GM19351 (cell line): ENCODE results near the gene DPYD.

Source experiments
- ATAC-seq: cut with Tn5 transposase; IDR thresholded peaks from one replicate; pipeline ENCODE4 v1.9.1; 2021; ENCODE audit warnings: mild to moderate bottlenecking, moderate library complexity; ENCODE audit not compliant: unreplicated experiment

Gene DPYD

DNA sequence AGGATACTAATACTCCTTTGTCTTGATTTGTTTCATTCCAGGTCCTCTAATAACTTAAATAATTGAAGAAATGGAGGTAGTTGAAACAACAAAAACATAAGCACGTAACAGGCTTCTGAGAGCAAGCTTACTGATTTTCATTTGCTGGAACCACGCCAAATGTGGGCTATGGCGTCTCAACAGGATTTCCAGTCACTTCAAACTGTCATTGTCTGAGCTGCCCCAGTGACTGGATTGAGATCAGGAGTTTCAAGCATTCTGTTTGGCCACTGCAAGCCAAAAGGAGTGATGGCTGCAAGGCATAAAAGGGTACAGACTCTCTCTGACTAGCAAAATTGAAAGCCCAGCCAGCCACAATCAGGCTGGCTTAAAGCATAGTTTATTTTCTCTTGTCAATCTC, 289.9 kb downstream of the DPYD start:
- ATAC-seq: no peak

DNA sequence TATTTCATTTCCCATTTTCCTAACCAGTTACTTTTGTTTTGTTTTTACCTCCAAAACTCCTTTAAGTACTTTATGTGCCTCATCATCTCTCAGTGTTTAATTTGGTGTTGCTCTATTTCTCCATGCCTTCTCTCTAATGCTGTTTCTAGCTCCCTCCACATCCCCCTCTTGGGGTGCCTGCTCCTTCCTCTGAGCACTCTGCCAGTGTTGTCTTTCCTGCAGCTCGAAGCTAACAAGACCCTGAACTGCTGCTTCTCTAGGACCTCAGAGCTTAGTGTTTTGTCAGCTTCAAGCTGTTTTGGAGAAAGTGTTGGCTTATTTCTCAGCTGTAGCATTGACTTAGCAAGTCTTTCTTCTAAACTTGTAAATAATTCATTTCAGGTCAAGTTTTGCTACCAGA, 290.6 kb downstream of the DPYD start:
- ATAC-seq: no peak

DNA sequence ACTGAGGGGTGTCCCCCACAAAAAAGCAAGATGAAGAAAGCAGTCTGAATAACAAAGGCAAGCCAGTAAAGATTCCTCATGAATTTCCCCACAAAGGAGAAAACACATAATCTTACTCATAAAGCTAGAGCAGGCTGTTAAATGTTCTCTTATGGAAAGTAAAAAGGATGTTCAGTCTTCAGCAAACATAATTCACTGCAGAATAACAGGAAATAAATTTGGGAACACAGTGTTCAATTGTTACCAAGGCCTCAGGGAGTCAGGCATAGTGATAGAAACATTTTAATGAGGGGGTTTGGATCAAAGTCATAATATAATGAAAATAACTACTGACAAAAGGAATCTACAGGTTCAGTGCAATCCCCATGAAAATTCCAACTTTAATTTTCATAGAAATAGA, 297.6 kb downstream of the DPYD start:
- no peak for ATAC-seq

DNA sequence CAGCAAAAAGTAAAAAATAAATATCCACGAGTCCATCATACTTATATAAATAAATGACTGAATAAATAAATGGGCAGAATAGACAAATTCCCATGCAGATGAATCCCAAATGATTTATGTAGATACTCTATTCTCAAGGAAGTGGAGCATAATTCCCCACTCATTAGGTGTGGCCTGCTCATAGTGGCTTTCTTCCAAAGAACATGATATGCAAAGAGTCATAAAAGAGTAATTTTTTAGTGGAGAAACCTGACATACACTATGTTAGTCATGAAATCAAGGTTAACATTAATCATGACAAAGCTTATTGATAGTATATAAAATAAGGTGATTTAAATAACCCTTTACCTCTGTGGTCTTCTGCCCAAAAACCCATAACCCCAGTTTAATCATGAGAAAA, 298.9 kb downstream of the DPYD start:
- ATAC-seq: no peak

DNA sequence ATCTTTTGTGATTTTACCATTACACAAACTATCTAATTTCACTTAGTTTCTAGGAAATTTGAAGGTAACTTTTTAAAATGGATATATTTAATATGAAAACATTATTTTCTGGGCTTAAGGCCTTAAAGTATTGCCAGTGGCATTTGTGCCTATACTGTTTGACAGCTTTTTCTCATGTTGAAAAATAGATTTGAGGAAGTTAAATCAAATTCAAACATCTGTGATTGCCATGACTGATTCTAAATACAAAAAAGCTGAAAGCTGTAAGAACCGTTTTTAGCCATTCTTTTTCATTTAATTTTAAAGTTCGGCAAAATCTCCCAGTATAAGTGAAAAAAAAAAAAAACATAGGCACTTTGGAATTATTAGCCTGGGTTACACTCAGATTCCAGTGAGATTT, 301.1 kb downstream of the DPYD start:
- ATAC-seq: no peak

DNA sequence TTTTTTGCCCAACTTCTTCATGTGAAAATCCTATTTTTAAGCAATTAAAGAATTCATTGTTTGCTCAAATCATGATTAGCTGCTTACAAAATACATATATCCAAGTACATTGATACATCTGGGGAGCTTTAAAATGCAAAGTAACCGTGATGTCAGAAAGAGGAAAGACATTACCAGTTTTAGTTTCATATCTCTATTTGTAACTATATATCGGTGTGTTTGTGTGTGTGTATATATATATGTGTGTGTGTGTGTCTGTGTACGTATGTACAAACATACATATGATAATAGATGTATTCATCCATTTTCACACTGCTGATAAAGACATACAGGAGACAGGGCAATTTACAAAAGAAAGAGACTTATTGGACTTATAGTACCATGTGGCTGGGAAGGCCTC, 310.1 kb downstream of the DPYD start:
- peak; percentile 72 for ATAC-seq

DNA sequence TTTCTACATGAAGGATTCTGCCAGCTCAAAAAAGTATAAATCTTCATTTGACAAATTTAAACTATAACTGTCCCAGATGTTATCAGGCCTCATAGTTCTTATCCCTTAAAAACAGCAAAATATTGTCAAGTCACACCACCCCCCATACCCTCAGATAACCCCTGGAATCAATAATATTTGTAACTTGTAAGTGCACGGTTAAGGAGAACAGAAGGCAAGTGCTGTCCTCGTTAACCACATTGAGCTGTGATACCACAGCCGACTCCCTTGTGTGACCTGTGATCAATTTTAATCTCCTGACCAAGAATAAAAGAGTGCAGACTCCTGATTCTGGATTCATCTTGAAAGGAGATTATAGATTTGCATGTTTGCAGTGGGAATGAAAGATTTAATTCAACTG, 310.7 kb downstream of the DPYD start:
- ATAC-seq: no peak

DNA sequence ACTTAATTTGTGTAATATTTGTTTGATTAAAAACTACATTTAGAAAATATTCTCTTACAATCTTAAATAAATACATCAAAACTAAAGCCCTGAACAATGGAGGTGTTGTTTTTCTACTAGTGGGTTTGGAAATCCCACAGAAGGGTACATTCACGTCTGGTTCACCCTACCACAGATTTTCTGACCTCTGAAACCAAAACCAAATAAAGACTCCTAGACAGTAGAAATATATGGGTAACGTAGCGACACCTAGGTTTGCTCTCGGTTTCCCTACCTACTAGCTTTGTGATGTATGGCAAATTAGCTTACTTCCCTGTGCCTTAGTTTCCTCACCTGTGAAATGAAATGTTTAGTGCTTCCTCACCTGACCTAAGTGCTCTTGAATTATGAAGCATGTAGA, 312.6 kb downstream of the DPYD start:
- ATAC-seq: no peak

DNA sequence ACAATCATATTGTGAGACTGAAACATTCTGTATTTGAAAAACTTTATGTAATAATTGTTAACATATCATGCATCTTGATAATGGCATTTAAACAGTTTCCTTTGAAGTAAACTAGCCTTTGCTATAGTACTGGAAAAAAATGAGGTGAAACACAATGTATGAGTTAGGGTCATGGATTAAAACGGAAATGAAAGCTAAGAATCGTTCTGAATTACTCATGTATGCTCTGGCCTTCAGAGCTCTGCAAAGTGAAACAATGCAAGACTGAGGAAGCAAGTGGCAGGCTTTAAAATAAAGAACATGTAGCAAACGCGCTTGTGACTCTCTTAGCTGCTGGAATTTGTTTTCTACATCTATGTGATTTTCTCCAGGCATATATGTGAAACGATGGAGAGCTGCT, 317.1 kb downstream of the DPYD start:
- ATAC-seq: peak; percentile 64

DNA sequence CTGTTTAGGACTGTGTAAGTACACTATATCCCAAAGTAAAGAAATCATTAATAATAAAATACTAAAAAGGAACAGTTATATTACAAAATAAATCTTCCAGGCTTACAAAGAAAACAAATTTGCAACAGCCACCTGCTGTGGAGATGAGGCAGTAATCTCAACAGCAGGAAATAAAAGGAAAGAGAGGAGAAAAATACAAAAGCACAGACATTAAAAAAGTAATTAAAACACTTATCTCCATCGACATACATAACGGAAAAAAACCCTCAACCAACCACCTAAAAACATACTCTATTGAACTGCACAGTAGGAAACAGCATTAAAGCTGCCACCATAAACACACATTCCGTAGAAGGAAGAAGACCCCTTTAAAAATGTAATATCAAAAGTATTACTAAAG, 317.6 kb downstream of the DPYD start:
- no peak for ATAC-seq

DNA sequence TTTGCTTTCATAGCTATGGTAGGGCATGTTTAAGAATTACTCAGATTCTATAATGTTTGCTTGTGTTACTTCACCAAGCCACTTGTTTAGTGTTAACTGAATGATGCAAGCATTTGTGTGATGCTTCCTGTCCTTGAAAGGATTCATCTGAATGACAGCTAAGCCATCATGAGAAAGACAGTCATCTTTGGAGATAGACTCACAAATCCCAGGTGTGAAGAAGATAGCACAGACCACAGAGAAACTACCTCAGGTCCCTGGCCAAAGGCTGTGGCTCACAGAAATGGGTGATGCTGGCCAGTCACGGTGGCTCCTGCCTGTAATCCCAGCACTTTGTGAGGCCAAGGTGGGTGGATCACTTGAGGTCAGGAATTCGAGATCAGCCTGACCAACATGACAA, 321.4 kb downstream of the DPYD start:
- no peak for ATAC-seq

DNA sequence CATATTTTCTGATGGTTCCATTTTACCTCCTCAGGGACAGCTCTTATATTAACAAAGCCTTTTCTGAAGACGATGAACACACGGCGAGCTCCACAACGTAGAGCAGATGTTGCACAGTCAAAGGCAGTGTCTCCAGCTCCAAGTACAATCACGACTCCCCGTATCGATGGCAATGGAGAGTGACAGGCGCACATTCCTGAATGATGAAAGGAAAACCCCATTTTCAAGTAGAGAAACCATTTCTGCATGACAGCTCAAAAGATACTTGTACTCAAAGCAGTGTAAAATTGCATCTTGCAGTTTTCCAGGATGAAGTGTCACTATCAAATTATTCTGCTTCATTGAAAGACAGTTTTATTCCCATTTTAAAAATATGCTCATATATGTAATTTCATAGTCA, 327.6 kb downstream of the DPYD start:
- no peak for ATAC-seq

DNA sequence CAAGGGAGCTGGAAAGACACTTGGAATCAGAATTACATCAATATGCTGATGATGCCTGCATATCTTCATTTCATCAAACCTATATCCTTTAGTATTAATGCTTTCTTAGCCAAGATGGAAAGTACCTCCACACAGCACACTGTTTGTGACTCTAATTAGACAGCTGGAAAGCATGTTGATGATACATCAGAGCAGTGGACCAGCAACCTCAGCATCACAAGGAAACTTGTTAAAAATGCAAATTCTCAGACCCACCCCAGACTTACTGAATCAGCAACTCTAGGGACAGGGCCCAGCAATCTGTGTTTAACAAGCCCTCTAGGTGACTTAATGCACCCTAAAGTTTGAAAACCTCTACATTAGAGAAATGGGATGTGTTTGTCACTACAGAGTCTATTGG, 332.1 kb downstream of the DPYD start:
- ATAC-seq: no peak

DNA sequence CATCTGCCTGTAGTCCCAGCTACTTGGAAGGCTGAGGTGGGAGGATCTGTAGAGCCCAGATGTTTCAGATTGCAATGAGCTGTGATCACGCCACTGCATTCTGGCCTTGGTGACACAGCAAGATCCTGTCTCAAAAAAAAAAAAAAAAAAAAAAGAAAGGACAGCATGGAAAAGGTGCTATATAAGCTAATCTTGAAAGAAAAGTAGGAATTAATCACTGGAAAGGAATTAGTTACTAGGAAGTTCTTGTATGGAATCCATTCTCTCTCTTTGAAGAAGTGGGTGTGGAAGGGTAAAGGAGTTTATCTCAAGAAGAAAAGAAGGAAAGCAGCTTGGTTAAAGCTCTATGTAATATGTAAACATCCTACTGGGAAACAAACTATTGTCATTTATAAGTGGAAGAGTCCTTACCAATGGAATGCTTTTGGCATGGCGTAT, 339.2 kb downstream of the DPYD start:
- ATAC-seq: no peak

DNA sequence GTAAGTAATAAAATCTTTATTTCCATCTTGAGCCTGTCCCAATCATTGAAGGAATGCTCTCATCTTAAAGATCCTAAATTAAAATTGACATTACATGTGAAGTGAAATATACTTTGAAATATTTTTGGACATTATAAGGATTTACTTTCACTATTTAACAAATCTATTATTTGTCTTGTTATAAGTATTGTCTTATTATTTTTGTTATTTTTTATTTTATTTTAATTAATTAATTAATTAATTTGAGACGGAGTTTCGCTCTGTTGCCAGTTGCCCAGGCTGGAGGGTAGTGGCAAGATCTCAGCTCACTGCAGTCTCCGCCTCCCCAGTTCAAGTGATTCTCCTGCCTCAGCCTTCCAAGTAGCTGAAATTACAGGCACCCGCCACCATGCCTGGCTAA, 343.2 kb downstream of the DPYD start:
- no peak for ATAC-seq

DNA sequence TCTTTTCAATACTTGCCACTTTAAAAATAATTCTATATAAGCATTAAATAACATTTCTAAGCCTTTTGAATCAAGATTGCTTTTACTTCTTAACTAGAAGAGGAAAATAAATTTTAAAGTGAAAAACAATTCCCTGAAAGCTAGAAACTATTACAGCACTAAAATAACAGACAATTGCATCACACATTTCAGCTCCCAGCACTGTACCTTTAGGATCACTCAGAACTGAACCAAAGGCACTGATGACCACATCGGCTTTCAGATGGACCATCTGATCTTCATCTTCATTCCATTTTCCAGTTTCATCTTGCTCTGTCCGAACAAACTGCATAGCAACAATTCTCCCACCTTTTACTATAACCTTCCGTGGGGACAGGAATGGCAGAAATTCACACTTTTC, 347.3 kb downstream of the DPYD start:
- ATAC-seq: no peak

DNA sequence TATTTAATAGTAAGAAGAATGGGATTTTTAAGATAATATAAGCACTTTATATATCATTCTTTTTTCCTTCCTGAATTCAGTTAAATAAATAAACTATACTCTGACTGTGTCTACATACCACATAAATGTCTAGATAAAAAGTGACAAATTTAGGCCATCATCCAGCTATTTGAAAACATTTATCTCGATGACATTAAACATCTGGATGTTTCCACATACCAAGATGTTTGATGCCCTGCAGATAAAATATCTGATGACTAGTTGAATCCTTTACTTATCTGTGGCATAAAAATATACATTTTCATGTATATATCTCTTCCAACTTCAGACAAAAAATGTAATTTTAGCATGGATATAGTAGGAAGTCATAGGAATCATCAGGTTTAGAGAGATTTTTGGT, 348.3 kb downstream of the DPYD start:
- ATAC-seq: no peak

DNA sequence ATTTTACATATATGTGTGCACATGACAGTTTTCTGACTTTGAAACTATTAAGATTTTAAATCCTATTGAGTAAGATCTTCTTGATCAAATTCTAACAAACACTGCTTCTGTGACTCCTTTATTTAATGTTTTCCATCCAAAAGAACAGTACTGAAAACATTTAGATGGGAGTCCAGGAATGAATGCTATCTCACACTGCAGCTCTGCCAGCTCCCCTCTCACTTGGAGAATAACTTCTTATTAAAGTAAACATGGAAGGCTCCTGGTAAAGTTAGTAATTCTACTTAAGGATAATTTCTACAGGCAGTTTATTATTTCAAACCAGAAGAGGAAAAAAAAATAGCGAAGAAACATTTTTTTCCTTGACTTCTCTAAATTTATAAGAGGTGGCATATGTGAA, 349.1 kb downstream of the DPYD start:
- no peak for ATAC-seq

DNA sequence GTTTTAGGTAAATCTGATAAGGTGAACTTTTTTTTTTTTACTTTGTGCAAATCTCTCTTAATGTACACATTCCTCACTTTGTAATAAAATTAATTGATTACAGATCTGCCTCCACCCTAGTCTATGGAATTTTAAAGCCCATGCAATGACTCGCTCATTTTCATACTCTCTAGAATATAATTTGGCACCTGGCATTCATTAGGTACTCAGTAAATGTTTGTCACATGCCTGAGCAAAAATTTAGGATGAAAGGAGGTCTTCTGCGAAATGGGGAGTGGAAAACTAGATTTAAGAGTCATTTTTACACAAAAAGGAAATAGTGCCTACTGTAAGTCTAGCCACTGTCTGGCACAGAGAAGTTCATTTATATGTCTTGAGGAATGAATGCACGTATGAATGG, 350.1 kb downstream of the DPYD start:
- no peak for ATAC-seq

DNA sequence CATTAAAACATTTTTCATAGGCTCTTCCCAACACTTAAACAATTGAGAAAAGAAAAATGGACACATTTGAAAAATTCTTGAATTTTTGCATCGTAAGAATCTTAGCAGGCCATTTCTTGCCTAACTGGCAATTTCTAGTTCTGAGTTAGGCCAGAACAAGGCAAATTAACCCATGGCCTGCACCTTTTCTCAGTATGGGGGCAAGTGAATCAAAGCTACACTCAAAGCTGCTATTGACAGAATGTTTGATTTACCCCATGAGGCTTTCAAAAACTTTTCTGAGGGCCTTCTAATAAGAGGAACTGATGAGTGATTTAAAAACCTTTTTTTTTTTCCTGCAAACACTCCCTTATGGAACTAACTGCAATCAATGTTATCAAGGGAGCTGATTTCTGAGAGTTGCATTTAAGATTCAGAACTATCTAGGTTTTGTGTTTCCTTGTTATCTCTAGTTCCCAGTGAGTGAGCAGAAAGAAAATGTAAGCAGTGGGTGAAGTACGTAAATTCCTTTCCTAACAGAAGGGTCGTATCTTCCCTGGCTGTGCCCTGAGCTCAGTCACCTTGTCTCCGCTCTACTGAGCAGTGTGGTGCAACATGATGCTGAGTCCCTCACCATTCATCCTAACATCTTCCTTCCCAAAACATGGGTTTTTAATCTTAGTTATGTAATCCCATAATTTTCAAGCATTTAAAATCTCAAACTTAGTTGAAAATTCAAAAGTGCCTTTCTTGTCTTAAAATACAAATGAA, 353.7 kb downstream of the DPYD start:
- ATAC-seq: no peak

DNA sequence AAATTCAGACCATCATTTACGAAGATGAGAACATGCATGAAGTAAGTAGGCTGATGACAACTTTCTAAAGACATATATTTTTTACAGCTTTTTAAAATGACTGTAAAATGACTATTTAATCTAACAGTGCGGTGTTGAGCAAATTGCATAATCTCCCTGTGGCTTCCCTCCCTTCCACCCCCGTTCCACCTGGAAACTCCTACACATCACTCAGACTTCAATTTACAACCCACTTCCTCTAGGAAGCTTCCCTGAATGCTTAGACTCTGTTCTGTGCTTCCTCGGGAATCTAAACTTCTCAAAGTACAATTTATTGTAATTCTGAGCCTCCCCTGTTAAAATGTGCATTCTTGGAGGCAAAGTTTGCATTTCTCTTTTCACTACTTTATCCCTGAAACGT, 354.9 kb downstream of the DPYD start:
- ATAC-seq: no peak

DNA sequence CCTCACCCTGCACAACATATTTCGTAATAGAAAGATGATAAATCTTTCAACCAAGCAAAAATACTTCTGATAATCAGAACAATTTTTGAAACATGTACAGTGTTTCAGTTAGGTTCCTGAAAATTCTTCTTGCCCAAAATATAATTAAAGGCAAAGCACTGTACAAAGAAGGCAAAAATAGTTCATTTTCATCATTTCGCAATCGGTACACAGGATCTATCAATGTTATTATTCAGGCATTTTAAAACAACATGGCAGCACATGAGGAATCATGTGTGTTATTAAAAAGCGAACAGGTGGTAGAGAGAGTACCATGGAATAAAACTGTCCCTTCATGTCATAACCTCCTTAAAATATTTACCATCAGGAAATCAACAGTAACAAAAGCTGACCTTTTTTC, 356.9 kb downstream of the DPYD start:
- ATAC-seq: no peak

DNA sequence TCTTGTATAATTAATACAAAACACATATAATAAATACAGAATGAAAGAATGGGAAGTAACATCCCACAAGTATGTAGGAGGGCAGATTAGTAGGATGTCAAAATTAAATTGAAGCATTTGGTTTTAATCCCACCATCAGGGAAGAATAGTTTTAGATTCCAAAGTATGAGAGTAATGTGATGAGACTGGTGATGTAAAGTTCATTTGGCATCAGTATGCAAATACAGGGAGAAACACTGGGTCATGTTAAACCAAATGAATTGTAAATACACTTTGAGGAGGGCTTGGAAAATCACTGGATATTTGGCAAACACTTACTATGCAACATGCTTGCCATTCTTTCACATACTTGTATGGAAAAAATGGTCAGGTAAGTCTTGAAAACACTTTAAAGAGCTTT, 358.8 kb downstream of the DPYD start:
- no peak for ATAC-seq
